ENCODE measurements around the gene GRIPAP1.
"Not testable (repeated sequence)": the region's sequence is repeated elsewhere in the genome, so short reads cannot be mapped to it uniquely, and the experiment has no call there.

Gene GRIPAP1

DNA sequence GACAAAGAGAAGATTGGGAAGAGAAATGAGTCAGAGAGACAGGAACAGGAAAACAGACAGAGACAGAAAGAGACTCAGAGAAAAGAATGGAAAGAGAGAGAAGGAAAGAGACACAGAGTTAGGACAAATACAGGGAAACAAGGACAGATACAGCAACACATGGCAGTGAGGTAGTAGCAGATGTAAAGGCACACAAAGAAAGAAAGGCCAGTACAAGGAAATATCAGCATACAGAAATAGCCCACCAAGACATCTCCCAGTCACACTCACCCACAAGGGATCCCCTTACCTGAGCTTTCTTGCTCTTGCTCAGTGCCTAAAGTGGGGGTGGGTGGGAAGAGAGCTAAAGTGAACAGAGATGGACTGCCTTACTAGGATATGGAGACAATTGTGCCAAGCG, 4.2 kb downstream of the GRIPAP1 start:
- no peak for DNase-seq (ENCODE audit: low read depth in 2 of 2, low spot score in 1 of 2)

DNA sequence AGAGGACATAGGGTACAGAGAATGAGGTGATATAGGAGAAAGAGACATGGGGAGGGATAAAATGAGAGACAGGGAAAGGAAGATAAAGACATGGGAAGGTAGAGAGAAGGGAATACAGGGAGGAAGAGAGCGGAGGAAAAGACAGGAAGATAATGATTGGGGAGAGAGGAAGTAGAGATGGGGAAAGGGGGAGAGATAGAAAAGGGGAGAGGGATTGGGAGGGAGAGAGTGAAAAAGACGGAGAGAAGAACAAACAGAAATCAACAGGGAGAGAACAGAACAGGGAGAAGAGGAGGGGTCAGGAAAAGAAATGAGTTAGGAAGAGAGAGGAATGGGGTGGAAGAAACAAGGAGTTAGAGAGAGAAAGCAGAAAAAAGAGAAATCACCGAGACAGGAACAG, 4.6 kb downstream of the GRIPAP1 start:
- DNase-seq (ENCODE audit: low read depth in 2 of 2, low spot score in 1 of 2), result no peak

DNA sequence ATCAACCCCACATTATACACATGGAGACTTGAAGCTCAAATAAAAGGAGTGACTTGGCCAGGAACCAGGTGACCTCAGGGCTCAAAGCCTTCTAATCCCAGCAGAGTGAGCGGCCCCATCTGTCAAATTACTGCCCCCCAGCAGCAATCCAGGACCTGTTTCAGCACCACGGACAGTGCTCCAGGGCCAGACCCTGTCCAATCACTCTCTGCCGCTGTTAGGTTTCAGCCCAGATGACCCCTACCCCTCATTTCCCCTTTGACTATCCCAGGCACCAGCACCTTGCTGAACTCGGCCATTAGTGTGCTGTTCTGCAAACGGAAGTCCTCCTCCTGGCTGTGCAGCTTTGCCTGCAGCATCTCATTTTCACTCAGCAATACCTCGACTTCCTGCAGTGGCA, 5.1 kb downstream of the GRIPAP1 start:
- DNase-seq (ENCODE audit: low read depth in 2 of 2, low spot score in 1 of 2), result no peak

DNA sequence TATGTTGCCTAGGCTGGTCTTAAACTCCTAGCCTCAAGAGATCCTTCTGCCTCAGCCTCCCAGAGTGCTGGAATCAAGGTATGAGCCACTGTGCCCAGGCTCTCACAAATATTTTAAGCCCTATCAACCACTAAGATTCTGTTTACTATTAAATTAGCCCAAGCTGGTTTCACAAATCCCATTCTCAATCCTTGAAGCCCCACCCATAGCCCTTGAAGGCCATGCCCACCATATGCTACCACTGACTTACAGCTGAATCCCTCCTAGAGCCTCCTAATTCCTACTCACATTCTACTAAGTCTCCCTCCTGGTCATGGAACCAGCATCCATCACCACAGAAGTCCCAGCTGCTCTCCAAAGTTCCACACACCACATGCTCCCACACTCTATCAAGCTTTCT, 9.7 kb downstream of the GRIPAP1 start:
- DNase-seq (ENCODE audit: low read depth in 2 of 2, low spot score in 1 of 2), result no peak

DNA sequence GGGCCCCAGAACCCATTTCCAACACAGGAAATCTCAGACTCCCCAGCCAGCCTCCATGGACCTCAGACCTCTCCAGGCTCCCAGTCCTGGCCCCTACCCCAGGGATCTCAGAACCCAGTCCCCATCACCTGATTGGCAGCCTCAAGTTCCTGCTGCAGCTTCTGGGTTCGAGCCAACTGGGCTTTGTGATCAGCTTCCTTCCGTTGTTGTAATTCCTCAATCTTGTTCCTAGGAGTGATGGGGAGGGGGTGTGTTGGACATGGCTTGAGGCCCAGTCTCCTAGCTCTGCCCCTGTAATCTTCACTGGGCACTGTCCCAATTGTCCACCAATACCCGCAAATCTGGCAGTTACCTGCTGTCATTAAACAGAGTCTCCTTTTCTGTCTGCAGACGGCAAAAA, 12.6 kb downstream of the GRIPAP1 start:
- DNase-seq (ENCODE audit: low read depth in 2 of 2, low spot score in 1 of 2), result no peak

DNA sequence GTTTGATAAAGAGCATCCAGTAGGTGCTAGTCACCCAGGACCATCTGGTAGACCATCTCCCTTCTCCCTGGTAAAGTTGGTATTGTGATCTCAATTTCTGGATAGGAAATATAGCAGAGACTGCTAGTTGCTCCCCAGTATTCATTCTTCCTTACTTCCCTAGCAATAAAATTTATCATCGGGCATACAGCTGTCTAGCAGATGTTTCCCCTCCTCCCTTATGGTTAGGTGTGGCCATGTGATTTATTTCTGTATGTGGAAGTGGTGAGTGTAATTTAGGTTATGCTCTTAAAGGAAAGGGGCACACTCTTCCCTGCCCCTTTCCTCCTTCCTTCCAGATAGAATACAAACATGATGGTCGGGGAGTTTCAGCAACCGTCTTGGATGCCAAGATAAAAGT, 18.2 kb downstream of the GRIPAP1 start:
- no peak for DNase-seq (ENCODE audit: low read depth in 2 of 2, low spot score in 1 of 2)

DNA sequence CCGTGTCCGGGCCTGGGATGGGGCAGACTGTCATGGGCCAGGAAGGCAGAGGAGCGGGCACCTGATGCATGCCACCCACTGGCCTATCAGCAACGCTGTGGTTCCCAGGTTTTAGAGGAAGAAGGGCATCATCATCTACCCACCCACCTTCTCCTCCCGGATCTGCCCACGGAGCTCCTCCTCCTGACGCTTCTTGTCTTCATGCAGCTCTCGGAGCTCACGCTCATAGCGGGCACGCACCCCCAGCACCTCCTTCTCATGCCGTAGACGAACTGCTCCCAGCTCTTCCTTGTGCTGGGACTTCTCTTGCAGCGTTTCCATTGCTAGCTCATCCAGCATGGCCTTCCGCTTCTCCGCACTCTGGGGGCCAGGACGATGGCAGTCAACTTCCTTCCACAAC, 19.0 kb downstream of the GRIPAP1 start:
- DNase-seq (ENCODE audit: low read depth in 2 of 2, low spot score in 1 of 2), result no peak

DNA sequence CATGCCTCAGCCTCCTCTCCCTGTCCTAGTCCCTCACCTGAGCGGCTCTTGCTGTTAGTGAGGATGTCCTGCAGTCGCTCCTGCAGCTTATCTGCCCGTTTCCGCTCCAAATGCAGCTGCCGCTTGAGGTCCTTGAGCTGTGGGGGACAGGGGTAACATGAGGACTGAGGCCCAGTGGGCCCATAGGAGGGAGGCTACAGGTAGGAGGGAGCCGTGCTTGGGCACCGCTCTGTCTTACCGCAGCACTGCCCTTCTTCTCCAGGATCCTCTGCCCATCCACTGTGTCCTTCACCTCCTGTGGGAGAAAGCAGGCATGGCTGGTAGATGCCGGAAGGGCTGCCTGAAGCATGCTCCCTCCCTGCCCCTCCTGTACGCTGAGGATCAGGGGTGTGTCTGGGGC, 20.9 kb downstream of the GRIPAP1 start:
- no peak for DNase-seq (ENCODE audit: low read depth in 2 of 2, low spot score in 1 of 2)

DNA sequence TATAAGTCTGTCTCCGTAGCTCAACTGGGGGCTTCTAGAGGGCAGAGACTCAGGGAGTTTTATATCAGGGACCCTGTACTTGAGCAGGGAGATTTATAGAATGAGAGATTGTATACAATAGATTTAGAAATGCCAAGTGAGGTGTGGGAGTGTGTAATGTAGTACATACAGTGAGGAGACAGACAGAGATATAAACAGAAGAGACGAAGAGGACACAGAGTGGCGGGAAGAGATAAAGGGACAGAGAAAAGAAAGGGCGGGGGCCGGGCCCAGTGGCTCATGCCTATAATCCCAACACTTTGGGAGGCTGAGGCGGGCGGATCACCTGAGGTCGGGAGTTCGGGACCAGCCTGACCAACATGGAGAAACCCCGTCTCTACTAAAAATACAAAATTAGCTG, 21.7 kb downstream of the GRIPAP1 start:
- DNase-seq (ENCODE audit: low read depth in 2 of 2, low spot score in 1 of 2), result not testable (repeated sequence)

DNA sequence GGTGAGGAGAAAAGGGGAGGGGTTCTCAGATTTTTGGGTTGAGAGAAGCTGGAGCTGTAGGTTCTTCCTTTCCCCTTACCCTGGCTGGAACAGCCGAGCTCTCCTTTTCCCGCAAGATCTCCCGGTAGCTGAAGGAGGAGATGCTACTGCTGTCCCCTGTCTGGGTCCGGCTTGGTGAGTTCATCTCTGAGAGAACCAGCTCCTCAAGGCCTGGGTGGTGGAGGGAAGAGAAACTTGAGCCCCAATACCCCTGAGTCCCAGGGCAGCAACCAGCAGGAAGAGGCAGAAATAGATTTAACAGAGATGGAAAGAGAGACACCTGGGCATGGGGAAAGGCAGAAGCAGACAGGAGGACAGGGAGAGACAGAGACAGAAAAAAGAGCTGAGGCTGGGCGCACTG, 23.8 kb downstream of the GRIPAP1 start:
- no peak for DNase-seq (ENCODE audit: low read depth in 2 of 2, low spot score in 1 of 2)

DNA sequence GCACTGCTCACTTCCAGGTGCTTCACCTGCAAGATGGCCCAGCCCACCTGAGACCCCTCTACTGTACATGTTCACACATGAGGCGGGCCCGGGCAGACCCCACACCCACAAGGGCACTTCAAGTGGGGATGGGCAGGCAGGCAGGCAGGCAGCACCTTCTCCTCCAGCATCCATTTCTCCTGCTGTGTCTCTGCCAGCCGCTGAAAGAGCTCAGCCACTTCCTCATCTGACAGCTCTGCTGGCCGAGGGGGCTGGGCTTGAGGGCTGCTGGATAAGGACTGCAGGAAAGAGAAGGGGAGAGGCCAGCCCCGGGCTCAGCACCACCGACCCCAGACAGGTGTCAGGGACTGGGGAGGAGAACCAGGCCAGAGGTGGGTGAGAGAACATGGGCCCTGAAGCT, 26.0 kb downstream of the GRIPAP1 start:
- no peak for DNase-seq (ENCODE audit: low read depth in 2 of 2, low spot score in 1 of 2)

DNA sequence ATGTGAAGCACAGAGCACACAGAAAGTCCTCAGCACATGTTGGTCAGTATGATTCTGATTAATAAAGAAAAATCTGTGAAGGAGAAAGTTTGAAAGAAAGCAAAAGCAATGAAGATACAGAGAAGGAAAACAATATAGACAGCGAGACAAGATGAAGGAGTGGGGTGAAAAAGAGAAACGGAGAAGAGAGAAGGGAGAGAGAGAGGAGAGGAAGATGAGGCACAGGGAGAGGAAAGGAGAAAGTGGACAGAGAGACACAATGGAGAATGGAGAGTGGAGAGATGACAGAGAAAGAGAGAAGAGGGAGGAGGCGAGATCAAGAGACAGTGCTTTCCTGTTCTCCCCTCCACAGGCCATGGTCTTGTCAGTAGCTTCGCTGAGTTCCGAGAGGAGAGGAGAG, 26.5 kb downstream of the GRIPAP1 start:
- DNase-seq (ENCODE audit: low read depth in 2 of 2, low spot score in 1 of 2), result no peak

DNA sequence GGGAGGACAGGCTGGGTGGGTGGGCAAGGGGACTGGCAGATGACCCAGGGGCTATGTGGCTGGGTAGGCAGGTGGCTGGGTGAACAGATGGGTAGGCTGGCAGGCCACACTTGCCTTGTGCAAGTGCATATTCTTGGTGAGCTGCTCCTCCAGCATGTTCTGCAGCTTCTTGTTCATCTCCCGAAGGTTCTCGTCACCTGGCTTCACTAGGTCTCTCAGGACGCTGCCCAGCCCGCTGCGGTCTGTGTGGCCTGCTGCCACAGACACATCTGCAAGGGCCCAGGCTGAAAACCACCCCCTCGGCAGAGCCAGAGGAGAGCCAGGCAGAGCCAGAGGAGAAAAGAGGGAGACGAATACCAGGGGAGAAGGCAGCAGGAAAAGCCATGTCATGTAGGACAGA, 27.0 kb downstream of the GRIPAP1 start:
- DNase-seq (ENCODE audit: low read depth in 2 of 2, low spot score in 1 of 2), result no peak

DNA sequence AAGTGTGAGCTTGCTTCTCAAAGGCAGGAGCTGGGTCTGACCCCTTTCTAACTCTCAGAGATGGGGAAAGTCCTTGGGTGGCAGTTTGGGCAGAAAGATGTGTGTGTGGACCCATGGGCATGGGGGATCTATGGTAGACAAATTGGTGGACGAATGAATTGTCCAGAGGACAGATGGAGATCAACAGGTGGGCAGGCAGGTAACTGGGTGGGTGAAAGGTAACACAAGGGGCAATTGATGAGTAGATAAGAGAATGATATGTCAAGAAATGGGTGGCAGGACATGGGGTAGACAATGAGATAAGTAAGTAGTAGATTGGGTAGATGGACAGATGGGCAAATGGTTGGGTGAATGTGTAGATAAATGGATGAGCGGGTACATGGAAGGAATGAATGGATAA, 27.5 kb downstream of the GRIPAP1 start:
- no peak for DNase-seq (ENCODE audit: low read depth in 2 of 2, low spot score in 1 of 2)

DNA sequence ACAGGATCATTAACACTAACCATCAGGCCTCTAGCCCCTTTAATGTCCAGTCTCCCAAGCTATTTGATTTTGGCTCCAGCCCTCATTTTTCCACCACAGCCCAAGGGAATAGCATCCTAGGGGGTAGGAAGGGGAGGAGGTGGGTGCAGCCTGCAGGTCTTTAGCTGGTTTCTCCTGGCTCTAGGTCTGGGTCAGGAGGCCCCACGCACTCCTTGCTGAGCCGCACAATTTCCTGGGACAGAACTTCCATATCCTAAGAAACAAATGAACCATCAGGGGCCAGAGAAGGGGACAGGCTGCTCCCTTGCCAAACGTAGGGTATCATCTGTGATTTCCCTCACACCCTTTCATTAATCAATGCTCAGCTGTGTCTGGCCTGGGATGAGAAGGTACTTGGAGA, 28.0 kb downstream of the GRIPAP1 start:
- no peak for DNase-seq (ENCODE audit: low read depth in 2 of 2, low spot score in 1 of 2)

DNA sequence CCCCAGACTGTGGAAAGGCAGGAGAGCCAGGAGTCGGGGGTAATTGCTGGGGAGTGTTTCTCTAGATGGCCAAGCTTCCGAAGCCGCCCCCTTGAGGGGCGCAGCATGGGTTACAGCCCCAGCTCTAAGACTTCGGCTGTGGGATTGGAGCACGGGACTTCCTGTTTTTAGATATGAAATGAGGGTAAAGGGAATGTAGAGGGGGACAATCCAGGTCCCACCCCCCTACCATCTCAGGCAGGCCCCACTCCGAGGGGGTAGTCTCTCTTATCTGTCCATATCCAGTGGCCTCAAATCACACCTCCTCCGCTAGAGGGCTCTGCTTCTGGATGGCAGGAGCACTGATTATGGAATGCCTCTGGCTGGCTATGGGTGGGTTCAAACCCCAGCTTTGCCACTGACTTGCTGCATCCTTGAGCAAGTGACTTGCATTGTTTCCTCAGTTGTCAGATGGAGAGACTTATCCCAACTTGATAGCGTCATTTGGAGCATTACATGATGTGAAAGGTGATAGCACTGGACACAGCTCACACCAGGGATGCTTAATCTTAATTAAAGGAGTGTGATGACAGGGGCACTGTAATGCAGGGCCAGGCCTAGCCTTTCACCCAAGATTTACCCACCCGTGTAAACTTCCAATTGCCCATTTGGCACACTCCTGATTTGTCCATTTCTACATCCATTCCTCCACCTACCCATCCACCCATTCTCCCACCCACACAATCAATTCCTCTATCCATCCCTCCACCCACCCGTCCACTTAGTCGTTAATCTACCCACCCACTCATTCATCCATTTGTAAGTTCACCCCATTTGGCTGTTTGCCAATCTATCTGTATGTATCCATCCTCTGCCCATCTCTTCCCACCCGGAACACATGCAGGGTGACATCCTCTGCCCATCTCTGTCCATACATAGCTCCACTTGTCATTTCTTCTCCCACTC, 29.6 kb downstream of the GRIPAP1 start:
- no peak for DNase-seq (ENCODE audit: low read depth in 2 of 2, low spot score in 1 of 2)

DNA sequence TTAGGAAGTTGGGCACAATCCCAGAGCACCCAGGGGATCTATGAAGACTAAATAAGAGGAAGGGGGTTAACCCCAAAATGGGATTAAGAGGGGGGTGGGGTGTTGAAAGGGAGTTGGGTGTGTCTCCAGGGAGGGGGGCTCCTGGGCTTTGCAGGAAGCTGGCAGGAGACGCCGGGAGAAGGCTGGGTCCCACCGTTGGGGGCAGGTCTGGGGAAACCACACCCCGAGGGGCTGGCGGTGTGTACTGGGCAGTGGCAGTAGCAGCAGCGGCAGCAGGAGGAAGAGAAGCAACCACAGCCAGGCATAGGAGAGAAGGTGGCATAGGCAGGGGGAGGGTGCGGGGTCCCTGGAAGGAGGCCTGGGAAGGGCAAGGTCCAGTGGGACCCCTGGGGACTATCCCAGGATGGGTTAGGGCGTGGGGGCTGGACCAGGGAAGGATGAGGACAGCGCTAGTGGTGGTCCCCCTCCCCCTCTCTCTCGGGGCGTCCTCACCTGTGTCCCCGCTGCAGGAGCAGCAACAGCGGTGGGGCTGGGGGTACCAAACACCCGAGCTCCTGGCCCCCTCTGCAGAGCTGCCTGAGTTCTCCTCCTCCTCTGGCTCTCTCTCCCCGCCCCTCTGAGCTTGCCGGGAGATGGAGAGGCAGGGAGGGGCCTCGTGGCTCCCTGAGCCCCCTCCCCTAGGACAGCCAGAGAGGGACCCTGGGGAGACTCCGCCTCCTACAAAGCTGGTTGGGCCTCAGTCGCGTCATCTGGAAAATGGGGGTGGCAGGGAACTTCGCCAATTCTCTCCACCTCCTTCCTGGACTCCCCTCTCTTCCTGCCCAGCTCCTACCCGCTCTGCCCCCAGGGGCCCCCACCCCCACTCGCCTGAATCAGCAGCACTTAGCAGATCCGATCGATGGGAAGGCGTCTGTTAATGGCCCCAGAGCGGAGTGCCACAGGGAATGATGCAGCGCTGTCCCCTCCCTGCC, 30.5 kb downstream of the GRIPAP1 start, which contains the start of gene KCND1:
KCND1 (minus strand) TSS at position 596 of the 971 bp plus-strand sequence. CDS start 1,573 bp downstream, outside the sequence.
- no peak for DNase-seq (ENCODE audit: low read depth in 2 of 2, low spot score in 1 of 2)

DNA sequence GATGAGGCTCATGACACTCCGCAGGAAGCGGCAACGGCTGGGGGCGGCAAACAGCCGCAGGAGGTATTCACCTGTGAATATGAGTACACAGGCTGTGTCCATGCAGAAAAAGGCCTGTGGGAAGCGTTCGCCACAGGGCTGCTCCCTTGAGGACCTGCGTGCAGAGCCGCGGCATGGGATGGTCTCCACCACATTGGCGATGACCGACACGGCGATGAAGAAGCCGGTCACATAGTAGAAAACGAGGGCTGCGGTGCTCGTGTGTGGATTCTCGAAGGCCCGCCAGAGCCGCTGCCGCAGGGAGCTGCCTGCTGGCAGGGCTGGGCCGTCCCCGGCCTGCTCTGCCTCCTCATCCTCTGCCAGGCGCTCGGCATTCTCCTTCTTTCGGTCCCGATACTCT, 32.6 kb downstream of the GRIPAP1 start:
- DNase-seq (ENCODE audit: low read depth in 2 of 2, low spot score in 1 of 2), result no peak

DNA sequence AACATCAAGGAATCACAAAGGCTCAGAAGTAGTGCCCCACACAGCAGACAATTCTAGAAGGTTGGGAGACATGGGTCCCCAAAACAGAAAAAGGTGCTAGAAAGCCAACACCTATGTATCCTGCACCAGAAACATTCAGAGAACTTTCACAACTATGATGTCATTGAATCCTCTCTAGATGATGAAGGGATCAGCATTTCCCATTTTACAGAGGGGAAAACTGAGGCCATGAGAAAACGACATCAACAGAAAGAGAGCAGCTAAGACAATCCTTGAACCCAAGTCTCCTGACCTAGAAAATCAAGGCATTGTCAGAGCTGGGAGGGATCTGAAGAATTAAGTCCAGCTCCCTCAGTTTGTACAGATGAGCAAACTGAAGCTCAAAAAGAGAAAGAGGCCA, 33.7 kb downstream of the GRIPAP1 start:
- DNase-seq (ENCODE audit: low read depth in 2 of 2, low spot score in 1 of 2), result no peak

DNA sequence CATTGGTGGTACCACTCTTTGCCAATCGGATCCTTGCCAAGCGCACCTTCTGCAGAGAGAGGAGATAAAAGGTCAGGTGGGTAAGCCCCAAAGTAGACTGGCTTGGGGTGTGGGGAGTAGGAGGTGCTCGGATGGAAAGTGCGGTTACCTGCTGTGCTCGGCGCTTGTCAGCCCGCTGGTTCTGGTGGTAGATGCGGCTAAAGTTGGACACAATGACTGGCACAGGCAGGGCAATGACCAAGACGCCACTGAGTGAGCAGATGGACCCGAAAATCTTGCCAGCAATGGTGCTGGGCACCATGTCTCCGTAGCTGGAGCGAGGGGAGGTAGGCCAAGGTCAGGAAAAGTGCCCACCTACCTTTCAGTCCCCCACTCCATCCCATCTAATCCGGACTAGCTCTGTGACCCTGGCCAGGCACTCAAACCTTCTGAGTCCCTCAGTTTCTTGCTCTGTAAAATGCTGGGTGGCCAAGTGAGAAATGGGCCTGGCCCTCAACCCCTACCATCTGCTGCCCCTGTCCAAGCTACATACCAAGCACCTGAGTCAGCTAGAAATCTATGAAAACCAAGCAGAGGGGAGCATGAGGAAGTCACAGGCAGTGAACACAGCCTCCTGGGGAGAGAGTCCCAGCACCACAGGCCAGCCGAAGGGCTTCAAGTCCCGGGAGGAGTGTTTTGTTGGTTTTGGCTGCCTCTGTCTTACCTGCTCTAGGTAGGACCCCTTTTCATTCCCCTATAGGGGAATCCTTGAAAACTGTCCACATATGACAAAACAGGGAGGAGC, 35.1 kb downstream of the GRIPAP1 start:
- DNase-seq (ENCODE audit: low read depth in 2 of 2, low spot score in 1 of 2), result no peak

DNA sequence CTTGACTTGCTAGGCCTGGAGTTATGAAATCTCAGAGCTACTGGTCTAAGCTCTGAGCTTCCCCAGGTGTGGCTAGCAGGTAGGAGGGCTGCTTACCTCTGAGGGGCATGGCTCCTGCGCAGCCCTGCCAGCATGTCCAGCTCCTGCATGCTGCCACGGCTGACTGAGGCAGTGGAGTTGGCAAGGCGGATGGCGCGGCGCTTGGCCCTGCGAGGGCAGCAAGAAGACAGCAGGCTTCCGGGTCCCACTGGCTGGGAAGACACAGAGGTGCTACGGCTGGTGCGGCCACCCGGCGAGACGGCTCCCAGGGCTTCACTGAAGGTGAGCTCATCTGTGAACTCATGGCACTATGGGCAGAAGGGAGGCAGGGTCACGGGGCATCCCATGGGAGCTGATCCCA, 36.1 kb downstream of the GRIPAP1 start:
- no peak for DNase-seq (ENCODE audit: low read depth in 2 of 2, low spot score in 1 of 2)
